Mesodermal cell (in vitro differentiated cells): ENCODE data around the gene ACSS1.
A peak's percentile ranks its signal among the peaks of the same experiment; 100 is the strongest.

ENCODE experiments used
- H3K27ac ChIP-seq: 2 replicates; pipeline ENCODE4 v1.7.0; 2013; ENCODE audit warnings: mild to moderate bottlenecking, low read depth, low read length, moderate library complexity; ENCODE audit not compliant: severe bottlenecking
- H3K36me3 ChIP-seq: 2 replicates; pipeline ENCODE4 v1.7.1; 2013; ENCODE audit warnings: mild to moderate bottlenecking, low read length, moderate library complexity; ENCODE audit not compliant: control insufficient read depth, insufficient read depth
- H3K4me1 ChIP-seq: one replicate; pipeline ENCODE4 v1.7.1; 2013; ENCODE audit warnings: mild to moderate bottlenecking, low read length; ENCODE audit not compliant: insufficient read depth, control insufficient read depth, poor library complexity, severe bottlenecking
- H3K4me3 ChIP-seq: 2 replicates; pipeline ENCODE4 v1.7.0; 2013; ENCODE audit warnings: low read length, control low read depth, mild to moderate bottlenecking; ENCODE audit not compliant: insufficient read depth, poor library complexity, severe bottlenecking; ENCODE audit errors: extremely low read depth
- H3K9me3 ChIP-seq: 2 replicates; pipeline ENCODE4 v1.7.1; 2013; ENCODE audit warnings: mild to moderate bottlenecking, low read length, moderate library complexity; ENCODE audit not compliant: control insufficient read depth
- WGBS, 2 experiments: methylation state at CpG; one replicate each; pipeline ENCODE4 v1.1.5; 2013; ENCODE audit warnings: missing lambda C conversion rate in 2 of 2; ENCODE audit not compliant: insufficient coverage in 2 of 2; 5-methylcytosine and 5-hydroxymethylcytosine counted together

ACSS1 gene

GRCh38 chr20:25037288-25038102 lies 20.4 kb downstream of the ACSS1 start:
- H3K9me3 ChIP-seq = no peaks in the 10 kb centered on the region
- peaks cover under 1% of the 10 kb centered on the region for H3K4me1 ChIP-seq
- H3K27ac ChIP-seq = no peak overlapping the region
- no peak overlapping the region for H3K4me3 ChIP-seq
- WGBS, 2 experiments = 92% methylated on average over 10 to 13 of the region's 15 CpGs
- H3K36me3 ChIP-seq = no peaks in the 10 kb centered on the region

GRCh38 chr20:25036331-25036936 lies 21.5 kb downstream of the ACSS1 start:
- no peak overlapping the region for H3K27ac ChIP-seq
- no peak overlapping the region for H3K4me3 ChIP-seq
- no peaks in the 10 kb centered on the region for H3K36me3 ChIP-seq
- WGBS, 2 experiments = 73 to 80% methylated on average over 2 of the region's 7 CpGs
- no peaks in the 10 kb centered on the region for H3K9me3 ChIP-seq
- H3K4me1 ChIP-seq = peaks cover 3% of the 10 kb centered on the region

GRCh38 chr20:25035921-25036320 lies 22.0 kb downstream of the ACSS1 start:
- WGBS, 2 experiments = 80 to 82% methylated on average over 3 to 4 of the region's 4 CpGs
- H3K4me1 ChIP-seq = peaks cover 3% of the 10 kb centered on the region
- H3K4me3 ChIP-seq = no peak overlapping the region

GRCh38 chr20:25033924-25034300 lies 24.0 kb downstream of the ACSS1 start:
- Histone ChIP-seq H3K27ac (no peak overlapping the region), H3K4me3 (no peak overlapping the region), H3K4me1 (peaks cover 3% of the 10 kb centered on the region), H3K36me3 (no peaks in the 10 kb centered on the region), H3K9me3 (no peaks in the 10 kb centered on the region)
- WGBS, 2 experiments = 67 to 87% methylated on average over 3 of the region's 3 CpGs

More at GRCh38 chr20:25035921-25036320, 22.0 kb downstream of the ACSS1 start:
- H3K36me3 ChIP-seq = no peaks in the 10 kb centered on the region
- no peak overlapping the region for H3K27ac ChIP-seq
- H3K9me3 ChIP-seq = no peaks in the 10 kb centered on the region

- Histone ChIP-seq H3K4me3 (no peak overlapping the region), H3K27ac (peak overlapping the region; percentile 55), H3K9me3 (no peaks in the 10 kb centered on the region), H3K4me1 (peaks cover 3% of the 10 kb centered on the region), H3K36me3 (no peaks in the 10 kb centered on the region)
- 89 to 91% methylated on average over 4 to 6 of the region's 6 CpGs for WGBS, 2 experiments
These were observed 24.5 kb downstream of the ACSS1 start for GRCh38 chr20:25033265-25033923.

GRCh38 chr20:25032478-25033264 lies 25.3 kb downstream of the ACSS1 start:
- Histone ChIP-seq H3K9me3 (no peaks in the 10 kb centered on the region), H3K36me3 (no peaks in the 10 kb centered on the region), H3K27ac (peak overlapping the region; percentile 55), H3K4me1 (peaks cover 3% of the 10 kb centered on the region), H3K4me3 (no peak overlapping the region)
- WGBS, 2 experiments = 67 to 74% methylated on average over 23 to 29 of the region's 29 CpGs

- Histone ChIP-seq H3K4me1 (peaks cover 3% of the 10 kb centered on the region), H3K36me3 (no peaks in the 10 kb centered on the region), H3K27ac (peak overlapping the region; percentile 55), H3K4me3 (no peak overlapping the region), H3K9me3 (no peaks in the 10 kb centered on the region)
- WGBS, 2 experiments = 91 to 99% methylated on average over 13 to 16 of the region's 16 CpGs
These were observed 25.9 kb downstream of the ACSS1 start for GRCh38 chr20:25032065-25032477.

GRCh38 chr20:25031241-25031640 lies 26.7 kb downstream of the ACSS1 start:
- H3K9me3 ChIP-seq = no peaks in the 10 kb centered on the region
- 57 to 71% methylated on average over 2 of the region's 3 CpGs for WGBS, 2 experiments
- no peak overlapping the region for H3K27ac ChIP-seq

GRCh38 chr20:25030649-25031207 lies 27.2 kb downstream of the ACSS1 start:
- Histone ChIP-seq H3K36me3 (no peaks in the 10 kb centered on the region), H3K4me1 (peaks cover 3% of the 10 kb centered on the region), H3K4me3 (no peak overlapping the region), H3K9me3 (no peaks in the 10 kb centered on the region), H3K27ac (no peak overlapping the region)
- 83 to 93% methylated on average over 8 of the region's 8 CpGs for WGBS, 2 experiments

More at GRCh38 chr20:25031241-25031640, 26.7 kb downstream of the ACSS1 start:
- Histone ChIP-seq H3K36me3 (no peaks in the 10 kb centered on the region), H3K4me1 (peaks cover 3% of the 10 kb centered on the region), H3K4me3 (no peak overlapping the region)

GRCh38 chr20:25030007-25030648 lies 27.8 kb downstream of the ACSS1 start:
- WGBS, 2 experiments = 95 to 96% methylated on average over 4 to 5 of the region's 5 CpGs
- Histone ChIP-seq H3K4me3 (no peak overlapping the region), H3K9me3 (no peaks in the 10 kb centered on the region), H3K36me3 (no peaks in the 10 kb centered on the region), H3K27ac (no peak overlapping the region), H3K4me1 (peaks cover 3% of the 10 kb centered on the region)
